Measurements from ENCODE around the gene RANBP9.

- TF ChIP-seq POLR2AphosphoS5 (IDR thresholded peaks at IDR 0.05; ENCODE audit: low read depth, low read length) (no peak), CTCF (IDR thresholded peaks at IDR 0.05) (no peak)
Measured at GRCh38 chr6:13573669-13574110, 137.9 kb downstream of the RANBP9 start.

All from Panc1 (cell line).